Stimulated activated CD4-positive, alpha-beta T cell treated with anti-CD3 and anti-CD28 coated beads, Interleukin-4, amount 100 ng/mL, for 48 hours (primary cell): ENCODE data around the gene JCHAIN.

Experiments used
- DNase-seq, 2 donors: peaks; one replicate each; pipeline ENCODE4 v3.0.0-alpha.2; 2020; ENCODE audit warnings: low read depth in 2 of 2

JCHAIN gene

GRCh38 chr4:70640192-70640591 is 26.1 kb downstream of the JCHAIN start:
- no peak for DNase-seq

DNA sequence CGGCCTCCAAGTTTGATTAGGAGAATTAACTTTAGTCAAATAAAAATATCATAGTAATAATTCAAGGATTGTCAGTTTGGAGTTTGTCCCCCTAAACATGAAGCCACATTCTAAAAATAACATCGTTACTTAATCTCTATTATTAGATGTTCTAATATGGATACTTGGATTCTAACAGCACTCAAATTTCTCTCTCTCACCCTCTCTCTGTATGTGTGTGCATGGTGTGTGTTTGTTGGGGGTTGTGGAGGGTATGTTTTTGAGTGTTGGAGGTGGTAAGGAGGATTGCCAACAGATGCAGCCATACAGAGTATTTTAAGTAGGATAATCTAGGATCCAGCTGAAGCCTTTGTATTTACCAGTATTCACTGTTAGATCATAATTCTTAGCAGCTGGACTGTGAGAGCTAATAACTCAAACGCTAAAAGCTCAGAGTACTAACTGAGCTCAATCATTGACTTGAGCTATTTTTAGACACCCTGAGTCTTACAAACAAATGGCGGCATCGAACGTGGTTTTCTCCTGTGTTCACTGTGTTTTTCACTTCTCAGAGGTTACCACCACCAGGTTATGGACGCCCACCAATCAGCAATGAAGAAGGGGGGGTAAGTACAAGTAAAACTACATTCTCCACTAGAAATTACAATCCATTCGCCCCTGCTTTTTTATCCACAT is 28.9 kb downstream of the JCHAIN start:
- DNase-seq, result no peak

DNA sequence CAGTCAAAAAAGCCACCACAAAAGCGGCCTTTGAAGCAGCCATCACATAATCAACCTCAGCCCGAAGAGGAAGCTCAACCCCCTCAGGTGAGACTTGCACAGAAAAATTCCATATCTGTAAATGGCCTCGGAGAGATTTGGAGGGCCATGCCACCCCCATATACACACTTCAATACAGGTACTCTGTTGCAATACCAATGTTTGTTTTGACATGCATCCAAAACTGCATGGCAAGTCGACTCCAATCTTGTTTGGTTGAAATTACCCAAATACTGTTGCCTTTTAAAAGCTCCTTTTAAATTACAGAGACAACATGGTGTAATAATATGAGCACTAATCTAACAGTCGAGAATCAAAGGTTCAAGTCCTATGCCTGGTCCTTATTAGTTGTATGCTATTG is 31.8 kb downstream of the JCHAIN start:
- DNase-seq, result no peak

DNA sequence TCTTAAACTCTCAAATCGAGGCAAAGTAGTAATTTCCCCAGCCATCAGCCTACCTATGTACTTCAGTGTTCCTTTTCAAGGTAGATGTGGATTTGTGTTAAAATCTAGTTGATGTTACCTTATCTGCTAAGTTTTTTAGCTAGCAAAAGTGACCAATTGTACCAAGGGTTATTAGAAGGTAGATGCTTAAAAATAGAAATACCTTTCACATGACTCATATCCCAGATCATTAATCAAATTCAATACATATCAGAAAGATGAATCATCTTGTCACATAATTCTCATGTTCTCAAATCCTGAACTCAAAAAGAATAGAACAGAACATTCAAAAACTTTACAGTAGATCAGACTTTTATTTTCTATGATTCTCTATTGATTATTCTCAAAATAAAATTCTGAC is 34.3 kb downstream of the JCHAIN start:
- DNase-seq, result no peak

GRCh38 chr4:70630162-70630561 is 36.1 kb downstream of the JCHAIN start:
- no peak for DNase-seq

GRCh38 chr4:70629469-70630090 is 36.7 kb downstream of the JCHAIN start:
- no peak for DNase-seq

GRCh38 chr4:70628444-70628843 is 37.9 kb downstream of the JCHAIN start, which contains the start of gene ENAM:
TSS of gene ENAM (plus strand) at chr4:70628744. CDS start at chr4:70629501, 757 bp downstream.
- DNase-seq, result no peak

GRCh38 chr4:70627620-70628019 is 38.7 kb downstream of the JCHAIN start:
- no peak for DNase-seq

GRCh38 chr4:70624226-70624793 is 42.0 kb downstream of the JCHAIN start:
- no peak for DNase-seq

GRCh38 chr4:70623323-70623722 is 43.0 kb downstream of the JCHAIN start:
- DNase-seq, result no peak

DNA sequence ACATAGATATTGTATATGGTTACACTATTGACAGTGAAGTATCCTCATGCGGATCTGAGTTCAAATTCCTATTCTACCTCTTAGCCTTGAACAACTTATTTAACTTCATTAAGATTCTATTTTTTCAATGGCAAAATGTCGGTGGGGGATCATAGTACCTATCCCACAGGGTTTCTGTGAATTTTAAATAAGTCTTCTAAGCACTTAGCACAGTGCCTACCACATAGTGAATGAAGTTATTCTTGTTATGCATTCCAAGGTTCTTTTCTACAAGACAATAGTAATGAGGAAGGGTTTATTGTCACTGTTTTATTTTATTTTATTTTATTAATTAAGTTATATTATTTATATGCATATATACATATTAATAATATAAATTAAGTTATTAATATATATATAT is 46.5 kb downstream of the JCHAIN start:
- no peak for DNase-seq

DNA sequence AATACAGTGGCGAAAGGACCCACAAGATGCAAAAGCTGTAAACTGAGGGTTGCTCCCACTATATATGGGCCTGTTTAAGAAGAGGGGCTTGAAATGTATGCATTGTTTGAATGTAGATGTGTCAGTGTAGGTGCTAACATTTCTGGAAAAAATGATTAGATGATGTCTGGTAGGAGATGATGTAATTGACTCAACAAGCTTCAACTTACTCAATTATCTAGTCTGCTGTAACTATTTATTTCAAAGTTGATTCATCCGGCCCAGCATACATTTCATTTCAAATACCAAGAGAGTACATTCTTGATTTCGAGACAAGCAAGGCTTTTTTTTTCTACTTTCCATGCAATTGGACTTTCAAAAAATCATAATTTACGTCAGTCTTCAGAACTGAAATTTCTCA is 47.0 kb downstream of the JCHAIN start:
- DNase-seq, result no peak

DNA sequence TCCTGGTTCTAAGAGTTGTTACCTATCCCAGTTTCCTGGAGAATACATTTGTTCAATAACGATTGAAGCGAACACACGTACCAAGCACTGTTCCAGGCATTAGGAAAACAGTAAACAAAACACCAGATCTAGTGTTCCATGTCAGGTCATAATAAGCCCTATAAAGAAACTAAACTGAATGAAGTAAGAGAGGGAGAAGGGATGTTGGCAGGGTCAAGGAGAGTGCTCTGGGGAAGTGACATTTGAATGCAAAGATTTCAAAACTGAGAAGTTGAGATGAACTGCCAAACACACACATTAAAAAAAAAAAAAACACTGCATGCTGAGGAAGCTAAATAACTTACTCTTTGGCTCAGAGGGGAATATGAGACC is 52.1 kb downstream of the JCHAIN start:
- DNase-seq, result no peak

- no peak for DNase-seq
Observed at GRCh38 chr4:70613306-70614183, 52.8 kb downstream of the JCHAIN start.

- DNase-seq, result no peak
Observed at GRCh38 chr4:70608324-70608723, 58.0 kb downstream of the JCHAIN start.

GRCh38 chr4:70607334-70607853 is 58.9 kb downstream of the JCHAIN start:
- no peak for DNase-seq

DNA sequence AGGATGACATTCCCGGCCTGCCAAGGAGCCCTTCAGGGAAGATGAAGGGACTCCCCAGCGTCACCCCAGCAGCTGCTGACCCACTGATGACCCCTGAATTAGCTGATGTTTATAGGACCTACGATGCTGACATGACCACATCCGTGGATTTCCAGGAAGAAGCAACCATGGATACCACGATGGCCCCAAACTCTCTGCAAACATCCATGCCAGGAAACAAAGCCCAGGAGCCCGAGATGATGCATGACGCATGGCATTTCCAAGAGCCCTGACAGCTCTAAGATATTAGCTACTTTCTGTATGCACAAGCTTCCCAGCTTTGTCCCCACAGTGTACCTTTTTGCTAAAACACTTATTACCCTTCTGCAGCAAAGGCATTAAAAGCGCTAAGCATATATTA is 59.8 kb downstream of the JCHAIN start:
- no peak for DNase-seq
